PC-3 (cell line): ENCODE data around the gene SUCO.
"Not testable (repeated sequence)": the region's sequence is repeated elsewhere in the genome, so short reads cannot be mapped to it uniquely, and the experiment has no call there.

Source experiments
- CTCF ChIP-seq: fragments of 300-600 bp; sonication (generic); conservative IDR thresholded peaks from 2 replicates; pipeline ENCODE4 v1.5.1; 2017; ENCODE audit warnings: antibody characterized with exemption, low read depth, mild to moderate bottlenecking, low read length
- EZH2phosphoT487 ChIP-seq: fragments of 300-600 bp; sonication (generic); IDR thresholded peaks from 2 replicates; pipeline ENCODE4 v1.6.1; 2018; ENCODE audit warnings: mild to moderate bottlenecking, antibody characterized with exemption, low read length, borderline replicate concordance

- TF ChIP-seq CTCF, EZH2phosphoT487: not testable (repeated sequence)
These were observed 87.7 kb downstream of the SUCO start for GRCh38 chr1:172620603-172621002.
